Hepatocyte (in vitro differentiated cells): Measurements from ENCODE around the gene HTR3D. TPM values are rescaled to one million over a fixed set of nuclear protein-coding genes. Genes with fewer than 3 reads are reported as not detected.

ENCODE experiments used
- DNase-seq: peaks from one replicate; pipeline ENCODE4 v3.0.0-alpha.2; 2016; ENCODE audit warnings: low spot score
- H2AFZ ChIP-seq: fragments of 200-600 bp; sonication (generic); 2 replicates; pipeline ENCODE4 v1.6.0; 2016; ENCODE audit warnings: antibody characterized with exemption, mild to moderate bottlenecking
- H3K27ac ChIP-seq: fragments of 200-600 bp; sonication (generic); 2 replicates; pipeline ENCODE4 v1.5.1; 2016; ENCODE audit warnings: mild to moderate bottlenecking
- H3K27me3 ChIP-seq: fragments of 200-600 bp; sonication (generic); 2 replicates; pipeline ENCODE4 v1.6.1; 2016
- H3K36me3 ChIP-seq: fragments of 200-600 bp; sonication (generic); replicated peaks from 2 replicates; pipeline ENCODE4 v1.5.1; 2016; ENCODE audit warnings: low read depth; ENCODE audit not compliant: insufficient read depth
- H3K4me1 ChIP-seq: fragments of 200-600 bp; sonication (generic); 2 replicates; pipeline ENCODE4 v1.5.1; 2016; ENCODE audit warnings: mild to moderate bottlenecking, moderate library complexity; ENCODE audit not compliant: insufficient read depth
- H3K4me2 ChIP-seq: fragments of 200-600 bp; sonication (generic); 2 replicates; pipeline ENCODE4 v1.6.0; 2016
- H3K4me3 ChIP-seq: fragments of 200-600 bp; sonication (generic); 2 replicates; pipeline ENCODE4 v1.5.1; 2016; ENCODE audit warnings: mild to moderate bottlenecking
- H3K79me2 ChIP-seq: fragments of 200-600 bp; sonication (generic); 2 replicates; pipeline ENCODE4 v1.6.0; 2017; ENCODE audit warnings: mild to moderate bottlenecking
- H3K9me2 ChIP-seq: fragments of 200-600 bp; sonication (generic); replicated peaks from 2 replicates; pipeline ENCODE4 v1.6.0; 2017; ENCODE audit warnings: mild to moderate bottlenecking; ENCODE audit not compliant: insufficient read depth
- H3K9me3 ChIP-seq: fragments of 200-600 bp; sonication (generic); 2 replicates; pipeline ENCODE4 v1.5.1; 2016; ENCODE audit warnings: low read depth, mild to moderate bottlenecking
- H4K20me1 ChIP-seq: fragments of 200-600 bp; sonication (generic); 2 replicates; pipeline ENCODE4 v1.6.0; 2016; ENCODE audit warnings: mild to moderate bottlenecking; ENCODE audit not compliant: insufficient read depth, poor library complexity, severe bottlenecking
- CTCF ChIP-seq: fragments of 200-600 bp; sonication (generic); IDR thresholded peaks from 2 replicates; pipeline ENCODE4 v1.5.1; 2016; ENCODE audit warnings: antibody characterized with exemption, mild to moderate bottlenecking; ENCODE audit not compliant: poor library complexity
- EZH2 ChIP-seq: fragments of 200-600 bp; sonication (generic); IDR thresholded peaks from 2 replicates; pipeline ENCODE4 v1.6.1; 2016; ENCODE audit warnings: antibody characterized with exemption, mild to moderate bottlenecking, borderline replicate concordance
- EZH2phosphoT487 ChIP-seq: fragments of 200-600 bp; sonication (generic); IDR thresholded peaks from one replicate; pipeline ENCODE4 v1.6.1; 2018; ENCODE audit warnings: antibody characterized with exemption, mild to moderate bottlenecking, low read depth, moderate library complexity; ENCODE audit not compliant: unreplicated experiment, severe bottlenecking
- WGBS: methylation state at CpG from one replicate; pipeline ENCODE4 v1.1.6; 2016; ENCODE audit warnings: low lambda C conversion rate; ENCODE audit errors: missing lambda C conversion rate; 5-methylcytosine and 5-hydroxymethylcytosine counted together
- polyA plus RNA-seq: library from polyadenylated mRNA; unstranded; fragments of >200 nt; fragmentation: Nextera tagmentation; extraction: Ambion mirVana; gene quantifications from 2 replicates; pipeline ENCODE4 v1.2.1, GENCODE V29; 2016
- total RNA-seq: library from RNA; depleted of rRNA; stranded (reverse); fragments of >200 nt; gene quantifications from 2 replicates; pipeline ENCODE4 v1.2.3, GENCODE V29; 2014

Gene HTR3D
- total and polyA plus RNA-seq, 2 experiments from 2014 or later, result not detected

DNA sequence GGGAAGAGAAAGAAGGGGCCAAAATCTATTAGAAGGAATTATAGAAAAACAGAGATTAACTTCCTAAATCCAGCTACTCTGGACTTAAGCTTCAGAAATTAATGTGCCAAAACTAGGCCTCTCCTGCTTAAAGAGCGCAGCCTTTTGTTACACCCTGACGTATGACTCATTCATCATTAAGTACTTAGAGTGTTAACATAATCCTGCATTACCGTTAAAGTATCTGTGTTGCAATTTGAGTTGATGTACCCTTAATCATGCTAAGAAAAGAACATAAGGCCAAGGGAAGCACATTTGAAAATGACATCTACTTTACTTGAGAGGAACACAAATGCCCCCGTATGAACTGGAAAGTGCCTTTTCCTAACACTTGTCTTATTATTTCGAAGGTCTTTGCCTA is 7.9 kb downstream of the HTR3D start:
- Histone ChIP-seq H3K79me2 (no peaks in the 10 kb centered on the region), H3K4me3 (no peak overlapping the region), H3K9me3 (no peaks in the 10 kb centered on the region), H4K20me1 (no peaks in the 10 kb centered on the region), H3K4me1 (no peaks in the 10 kb centered on the region), H3K27me3 (no peaks in the 10 kb centered on the region), H3K9me2 (no peaks in the 10 kb centered on the region), H3K27ac (no peak overlapping the region), H3K4me2 (no peak overlapping the region), H3K36me3 (no peaks in the 10 kb centered on the region), H2AFZ (no peak overlapping the region)
- TF ChIP-seq CTCF, result no peak
- no peak for TF ChIP-seq EZH2
- no peak for TF ChIP-seq EZH2phosphoT487
- 61% methylated on average over 5 of the region's 5 CpGs for WGBS
- DNase-seq, result no peak

DNA sequence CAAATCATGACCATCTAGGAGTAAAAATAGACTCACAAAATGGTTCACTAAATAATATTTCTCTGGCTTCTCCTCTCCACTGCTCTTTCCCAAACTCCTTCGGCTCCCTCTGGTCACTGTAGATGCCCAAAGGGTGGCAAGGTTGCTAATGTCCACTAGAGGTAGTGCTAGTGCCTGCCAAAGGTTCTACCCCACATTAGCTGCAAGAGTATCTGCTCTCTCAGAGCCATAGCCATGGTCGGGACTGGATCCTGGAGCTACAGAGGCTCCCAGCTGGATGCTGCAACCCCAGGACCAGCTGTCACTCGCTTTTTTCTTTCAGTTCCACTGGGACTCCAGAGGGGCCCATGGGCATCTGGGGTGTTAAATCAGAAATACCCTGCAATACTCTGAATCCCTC is 8.5 kb downstream of the HTR3D start:
- no peak overlapping the region for H2AFZ ChIP-seq
- H3K27me3 ChIP-seq, result no peaks in the 10 kb centered on the region
- H3K4me2 ChIP-seq, result no peak overlapping the region
- no peaks in the 10 kb centered on the region for H3K36me3 ChIP-seq
- no peak overlapping the region for H3K27ac ChIP-seq
- no peak for TF ChIP-seq EZH2
- TF ChIP-seq CTCF, result no peak
- TF ChIP-seq EZH2phosphoT487, result no peak
- no peaks in the 10 kb centered on the region for H3K4me1 ChIP-seq
- DNase-seq, result peak; percentile 25
- H3K4me3 ChIP-seq, result no peak overlapping the region
- H3K79me2 ChIP-seq, result no peaks in the 10 kb centered on the region
- WGBS, result 64% methylated on average over 3 of the region's 3 CpGs
- no peaks in the 10 kb centered on the region for H3K9me3 ChIP-seq
- no peaks in the 10 kb centered on the region for H4K20me1 ChIP-seq
- no peaks in the 10 kb centered on the region for H3K9me2 ChIP-seq

DNA sequence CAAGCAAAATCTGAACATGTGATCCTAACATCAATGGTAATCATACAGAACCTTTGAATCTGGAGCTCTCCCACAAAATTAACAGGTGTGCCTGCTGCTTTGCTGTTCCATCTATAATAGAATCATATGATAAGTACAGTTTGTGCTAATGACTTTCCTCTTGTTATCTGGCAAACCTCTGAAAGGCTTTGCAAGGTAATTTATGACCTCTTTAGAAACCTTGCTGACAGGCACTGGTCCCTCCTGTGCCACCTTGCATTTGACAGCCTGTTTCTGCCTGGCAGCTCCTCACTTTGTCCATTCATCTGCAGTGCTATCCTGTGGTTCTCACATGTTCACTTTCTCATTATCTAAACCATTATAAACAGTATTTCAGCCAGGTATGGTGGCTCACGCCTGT is 11.1 kb downstream of the HTR3D start:
- H2AFZ ChIP-seq, result no peak overlapping the region
- TF ChIP-seq CTCF (no peak), EZH2phosphoT487 (no peak), EZH2 (no peak)
- H3K4me1 ChIP-seq, result no peaks in the 10 kb centered on the region
- no peak overlapping the region for H3K4me2 ChIP-seq
- DNase-seq, result no peak
- H3K9me3 ChIP-seq, result no peaks in the 10 kb centered on the region
- no peak overlapping the region for H3K4me3 ChIP-seq
- H3K27me3 ChIP-seq, result no peaks in the 10 kb centered on the region
- H4K20me1 ChIP-seq, result no peaks in the 10 kb centered on the region
- H3K9me2 ChIP-seq, result no peaks in the 10 kb centered on the region
- H3K36me3 ChIP-seq, result no peaks in the 10 kb centered on the region
- H3K27ac ChIP-seq, result no peak overlapping the region
- 93% methylated on average over 1 of the region's 1 CpG for WGBS
- no peaks in the 10 kb centered on the region for H3K79me2 ChIP-seq

- 85% methylated on average over 5 of the region's 5 CpGs for WGBS
These were observed 14.5 kb downstream of the HTR3D start for GRCh38 chr3:184045995-184046394.

More at GRCh38 chr3:184045995-184046394, 14.5 kb downstream of the HTR3D start:
- Histone ChIP-seq H3K27me3 (no peaks in the 10 kb centered on the region), H3K4me3 (no peak overlapping the region), H3K4me1 (no peaks in the 10 kb centered on the region), H3K9me3 (no peaks in the 10 kb centered on the region), H4K20me1 (no peaks in the 10 kb centered on the region), H3K4me2 (no peak overlapping the region), H3K27ac (no peak overlapping the region), H3K9me2 (no peaks in the 10 kb centered on the region), H3K79me2 (no peaks in the 10 kb centered on the region), H2AFZ (no peak overlapping the region), H3K36me3 (no peaks in the 10 kb centered on the region)
- no peak for DNase-seq
- TF ChIP-seq CTCF, result no peak
- no peak for TF ChIP-seq EZH2
- no peak for TF ChIP-seq EZH2phosphoT487
